Measurements from ENCODE around the gene SELENOF.
"Not testable (repeated sequence)": the region's sequence is repeated elsewhere in the genome, so short reads cannot be mapped to it uniquely, and the experiment has no call there.

SELENOF gene

GRCh38 chr1:86854352-86854751 is 59.6 kb downstream of the SELENOF start:
- no peak for DNase-seq

GRCh38 chr1:86852782-86853408 is 61.0 kb downstream of the SELENOF start:
- no peak for DNase-seq

GRCh38 chr1:86852289-86852688 is 61.6 kb downstream of the SELENOF start:
- DNase-seq = no peak

- no peak for DNase-seq
These were observed 64.2 kb downstream of the SELENOF start for GRCh38 chr1:86849756-86850155.

- DNase-seq = no peak
These were observed 65.3 kb downstream of the SELENOF start for GRCh38 chr1:86848654-86849053.

GRCh38 chr1:86846164-86846647 is 67.7 kb downstream of the SELENOF start:
- DNase-seq = no peak

- no peak for DNase-seq
These were observed 68.4 kb downstream of the SELENOF start for GRCh38 chr1:86845514-86845913.

GRCh38 chr1:86841116-86841515 is 72.8 kb downstream of the SELENOF start:
- no peak for DNase-seq

- DNase-seq = peak; percentile 47
These were observed 80.3 kb downstream of the SELENOF start for GRCh38 chr1:86833461-86834215.

GRCh38 chr1:86832433-86832832 is 81.5 kb downstream of the SELENOF start:
- DNase-seq = no peak

- DNase-seq = no peak
These were observed 84.6 kb downstream of the SELENOF start for GRCh38 chr1:86829321-86829720.

- DNase-seq = no peak
These were observed 85.9 kb downstream of the SELENOF start for GRCh38 chr1:86828024-86828423.

- DNase-seq = no peak
These were observed 87.1 kb downstream of the SELENOF start for GRCh38 chr1:86826856-86827255.

- DNase-seq = no peak
These were observed 88.6 kb downstream of the SELENOF start for GRCh38 chr1:86825319-86825718.

GRCh38 chr1:86823821-86824500 is 90.0 kb downstream of the SELENOF start:
- no peak for DNase-seq

GRCh38 chr1:86823386-86823785 is 90.5 kb downstream of the SELENOF start:
- no peak for DNase-seq

- DNase-seq = no peak
These were observed 91.5 kb downstream of the SELENOF start for GRCh38 chr1:86822459-86822858.

GRCh38 chr1:86821956-86822355 is 92.0 kb downstream of the SELENOF start:
- DNase-seq = no peak

GRCh38 chr1:86819970-86820369 is 94.0 kb downstream of the SELENOF start:
- not testable (repeated sequence) for DNase-seq

- not testable (repeated sequence) for DNase-seq
These were observed 96.6 kb downstream of the SELENOF start for GRCh38 chr1:86817246-86817826.

- not testable (repeated sequence) for DNase-seq
These were observed 99.8 kb downstream of the SELENOF start for GRCh38 chr1:86814118-86814517.
